Measurements from ENCODE around the gene BEST2. TPM values are rescaled to one million over a fixed set of nuclear protein-coding genes. Genes with fewer than 3 reads are reported as not detected.
"Not testable (repeated sequence)": the region's sequence is repeated elsewhere in the genome, so short reads cannot be mapped to it uniquely, and the experiment has no call there.

The BEST2 gene
- total RNA-seq, 1 experiment from 2014 or later = 0.70 TPM

DNA sequence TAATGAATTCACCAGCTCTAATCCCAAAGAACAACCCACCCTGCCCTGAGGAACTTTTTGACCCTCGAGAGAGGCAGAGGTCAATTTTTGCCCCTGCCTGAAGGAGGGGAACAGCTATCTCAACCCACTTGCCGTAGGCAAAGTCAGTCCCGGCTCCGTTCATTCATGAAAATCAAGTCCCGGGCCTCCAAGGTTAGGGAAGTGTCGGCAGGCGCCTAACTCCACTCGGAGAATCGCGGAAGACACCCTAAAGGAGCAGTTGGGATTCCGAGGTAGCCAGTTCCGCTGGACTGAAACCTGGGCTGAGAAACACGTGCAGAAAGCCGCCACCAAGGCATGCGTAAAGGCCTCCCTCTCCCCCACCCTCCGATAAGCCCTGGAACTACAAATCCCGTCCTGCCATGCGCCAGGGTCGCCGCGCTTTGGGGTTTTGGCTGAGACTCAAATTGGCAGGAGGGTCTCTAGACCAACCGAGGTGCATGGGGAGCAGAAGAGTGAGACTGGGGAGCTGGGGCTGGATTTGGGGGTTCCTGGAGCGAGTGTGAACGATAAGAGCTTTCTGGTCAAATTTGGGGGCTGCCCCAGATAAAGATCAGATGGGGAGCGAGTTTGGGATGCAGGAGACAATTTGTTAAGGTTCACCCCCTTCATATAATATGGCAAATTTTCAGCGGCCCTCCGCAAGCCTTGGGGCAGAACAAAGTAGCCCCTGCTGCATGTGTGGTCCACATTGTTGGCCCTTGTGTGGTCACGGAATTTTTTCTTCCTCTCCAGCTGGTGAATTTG lies 27.8 kb upstream of the BEST2 start, which contains the start of gene TNPO2:
TSS of gene TNPO2 (minus strand) at position 292 of the 786 bp plus-strand sequence. CDS start 2,955 bp downstream, outside the sequence.
- no TSS peak for BruUV-seq (replicated peaks)
- intact Hi-C loops (cut with micrococcal nuclease) = loop anchor here (5.0 kb wide), 1 partner anchor 68 kb away; the partner anchor contains the start of gene JUNB
- H3K36me3 Mint-ChIP-seq (ENCODE audit: insufficient read depth, unreplicated experiment) = peaks cover 51% of the 10 kb centered on the region

DNA sequence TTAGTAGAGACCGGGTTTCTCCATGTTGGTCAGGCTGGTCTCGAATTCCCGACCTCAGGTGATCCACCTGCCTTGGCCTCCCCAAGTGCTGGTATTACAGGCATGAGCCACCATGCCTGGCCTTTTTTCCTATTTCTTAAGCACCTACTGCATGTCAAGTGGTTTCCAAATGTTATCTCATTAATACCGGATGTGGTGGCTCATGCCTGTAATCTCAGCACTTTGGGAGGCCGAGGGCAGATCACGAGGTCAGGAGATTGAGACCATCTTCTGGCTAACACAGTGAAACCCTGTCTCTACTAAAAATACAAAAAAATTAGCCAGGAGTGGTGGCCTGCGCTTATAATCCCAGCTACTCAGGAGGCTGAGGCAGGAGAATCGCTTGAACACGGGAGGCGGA lies 26.0 kb upstream of the BEST2 start:
- peaks cover 14% of the 10 kb centered on the region for H3K4me1 Mint-ChIP-seq (ENCODE audit: insufficient read depth, unreplicated experiment)
- ChIA-PET POLR2A (interaction anchor here (0.6 to 3.0 kb wide), 2 partner anchors 11 to 24 kb away, joined by 3 to 8 read pairs; partner anchors contain the start of gene GET3), CTCF (interaction anchor here (0.6 to 0.7 kb wide), 2 partner anchors 16 to 252 kb away, joined by 3 read pairs; no protein-coding TSS in a partner anchor)
- DNase-seq (ENCODE audit: unreplicated experiment); H3K27ac Mint-ChIP-seq (ENCODE audit: low read depth, unreplicated experiment); H3K4me3 Mint-ChIP-seq (ENCODE audit: unreplicated experiment); intact Hi-C loops (cut with micrococcal nuclease); BruUV-seq (replicated peaks); H3K27me3 Mint-ChIP-seq (ENCODE audit: insufficient read depth, unreplicated experiment); H3K9me3 Mint-ChIP-seq (ENCODE audit: unreplicated experiment): not testable (repeated sequence)
- H3K36me3 Mint-ChIP-seq (ENCODE audit: insufficient read depth, unreplicated experiment) = peaks cover 58% of the 10 kb centered on the region

More for the DNA sequence above, 27.8 kb upstream of the BEST2 start, which contains the start of gene TNPO2:
- Mint-ChIP-seq H3K9me3 (ENCODE audit: unreplicated experiment) (no peaks in the 10 kb centered on the region), H3K4me3 (ENCODE audit: unreplicated experiment) (peak within 1 kb of the TSS; percentile 96), H3K4me1 (ENCODE audit: insufficient read depth, unreplicated experiment) (peaks cover 12% of the 10 kb centered on the region), H3K27ac (ENCODE audit: low read depth, unreplicated experiment) (peak within 1 kb of the TSS; percentile 96), H3K27me3 (ENCODE audit: insufficient read depth, unreplicated experiment) (no peaks in the 10 kb centered on the region)
- peak; percentile 72 for DNase-seq (ENCODE audit: unreplicated experiment)
- ChIA-PET CTCF (interaction anchor here (0.8 to 3.8 kb wide), 7 partner anchors 10 to 124 kb away, joined by 3 to 32 read pairs (median 4); partner anchors contain the start of genes GET3 and TRIR), POLR2A (interaction anchor here (0.7 to 6.5 kb wide), 16 partner anchors 11 to 429 kb away, joined by 3 to 235 read pairs (median 5); partner anchors contain the start of genes BEST2, DHPS, DNASE2 and FBXW9)
- TF ChIP-seq, protein P1, sequence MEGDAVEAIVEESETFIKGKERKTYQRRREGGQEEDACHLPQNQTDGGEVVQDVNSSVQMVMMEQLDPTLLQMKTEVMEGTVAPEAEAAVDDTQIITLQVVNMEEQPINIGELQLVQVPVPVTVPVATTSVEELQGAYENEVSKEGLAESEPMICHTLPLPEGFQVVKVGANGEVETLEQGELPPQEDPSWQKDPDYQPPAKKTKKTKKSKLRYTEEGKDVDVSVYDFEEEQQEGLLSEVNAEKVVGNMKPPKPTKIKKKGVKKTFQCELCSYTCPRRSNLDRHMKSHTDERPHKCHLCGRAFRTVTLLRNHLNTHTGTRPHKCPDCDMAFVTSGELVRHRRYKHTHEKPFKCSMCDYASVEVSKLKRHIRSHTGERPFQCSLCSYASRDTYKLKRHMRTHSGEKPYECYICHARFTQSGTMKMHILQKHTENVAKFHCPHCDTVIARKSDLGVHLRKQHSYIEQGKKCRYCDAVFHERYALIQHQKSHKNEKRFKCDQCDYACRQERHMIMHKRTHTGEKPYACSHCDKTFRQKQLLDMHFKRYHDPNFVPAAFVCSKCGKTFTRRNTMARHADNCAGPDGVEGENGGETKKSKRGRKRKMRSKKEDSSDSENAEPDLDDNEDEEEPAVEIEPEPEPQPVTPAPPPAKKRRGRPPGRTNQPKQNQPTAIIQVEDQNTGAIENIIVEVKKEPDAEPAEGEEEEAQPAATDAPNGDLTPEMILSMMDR (IDR thresholded peaks at IDR 0.05; ENCODE audit: unreplicated experiment) = no peak

GRCh38 chr19:12726988-12727316 lies 24.6 kb upstream of the BEST2 start:
- peak overlapping the region; percentile 16 for H3K27ac Mint-ChIP-seq (ENCODE audit: low read depth, unreplicated experiment)
- TF ChIP-seq, protein P1 (IDR thresholded peaks at IDR 0.05; ENCODE audit: unreplicated experiment) = no peak
- no peak overlapping the region for H3K4me3 Mint-ChIP-seq (ENCODE audit: unreplicated experiment)
- no peak for DNase-seq (ENCODE audit: unreplicated experiment)
- ChIA-PET CTCF (interaction anchor here (0.5 to 0.8 kb wide), 3 partner anchors 13 to 1589 kb away, joined by 3 read pairs; no protein-coding TSS in a partner anchor), POLR2A (interaction anchor here (0.5 to 3.0 kb wide), 4 partner anchors 10 to 107 kb away, joined by 3 to 8 read pairs (median 4); partner anchors contain the start of gene GET3)
- H3K9me3 Mint-ChIP-seq (ENCODE audit: unreplicated experiment) = no peaks in the 10 kb centered on the region
- H3K4me1 Mint-ChIP-seq (ENCODE audit: insufficient read depth, unreplicated experiment) = peaks cover 12% of the 10 kb centered on the region
- no TSS peak for BruUV-seq (replicated peaks)
- intact Hi-C loops (cut with micrococcal nuclease) = no loop called here
- H3K36me3 Mint-ChIP-seq (ENCODE audit: insufficient read depth, unreplicated experiment) = peaks cover 55% of the 10 kb centered on the region
- H3K27me3 Mint-ChIP-seq (ENCODE audit: insufficient read depth, unreplicated experiment) = no peaks in the 10 kb centered on the region

DNA sequence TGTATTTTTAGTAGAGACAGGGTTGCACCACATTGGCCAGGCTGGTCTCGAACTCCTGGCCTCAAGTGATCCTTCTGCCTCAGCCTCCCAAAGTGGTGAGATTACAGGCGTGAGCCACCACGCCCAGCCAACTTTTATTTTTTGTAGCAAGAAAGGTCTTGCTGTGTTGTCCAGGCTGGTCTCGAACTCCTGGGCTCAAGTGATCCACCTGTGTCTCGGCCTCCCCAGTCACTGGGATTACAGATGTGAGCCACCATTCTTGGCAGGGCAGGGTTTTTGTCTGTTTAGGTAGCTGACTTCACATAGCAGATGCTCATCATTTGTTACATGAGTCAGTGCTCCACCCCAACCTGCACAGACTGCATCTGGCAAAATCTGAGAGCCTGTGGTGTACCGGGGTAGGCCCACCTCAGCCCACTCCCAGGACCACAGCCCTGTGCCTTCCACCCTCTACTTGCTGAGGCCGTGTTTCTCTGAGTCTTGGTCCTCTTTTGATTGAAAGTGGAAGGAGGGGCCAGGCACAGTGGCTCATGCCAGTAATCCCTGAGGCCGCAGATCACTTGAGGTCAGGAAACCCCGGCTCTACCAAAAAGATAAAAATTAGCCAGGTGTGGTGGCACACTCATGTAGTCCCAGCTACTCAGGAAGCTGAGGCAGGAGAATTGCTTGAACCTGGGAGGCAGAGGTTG lies 23.7 kb upstream of the BEST2 start:
- H3K27me3 Mint-ChIP-seq (ENCODE audit: insufficient read depth, unreplicated experiment) = no peaks in the 10 kb centered on the region
- peaks cover 59% of the 10 kb centered on the region for H3K36me3 Mint-ChIP-seq (ENCODE audit: insufficient read depth, unreplicated experiment)
- CTCF ChIA-PET = interaction anchor here (0.8 to 1.2 kb wide), 4 partner anchors 10 to 51 kb away, joined by 3 to 5 read pairs (median 4); no protein-coding TSS in a partner anchor
- intact Hi-C loops (cut with micrococcal nuclease) = no loop called here
- TF ChIP-seq, protein P1 (IDR thresholded peaks at IDR 0.05; ENCODE audit: unreplicated experiment) = no peak
- DNase-seq (ENCODE audit: unreplicated experiment) = no peak
- H3K4me1 Mint-ChIP-seq (ENCODE audit: insufficient read depth, unreplicated experiment) = peaks cover 18% of the 10 kb centered on the region
- no peak overlapping the region for H3K27ac Mint-ChIP-seq (ENCODE audit: low read depth, unreplicated experiment)
- POLR2A ChIA-PET = interaction anchor here (1.5 to 3.0 kb wide), 2 partner anchors 9 to 61 kb away, joined by 3 to 8 read pairs; partner anchors contain the start of gene GET3
- H3K4me3 Mint-ChIP-seq (ENCODE audit: unreplicated experiment) = no peak overlapping the region
- no TSS peak for BruUV-seq (replicated peaks)
- no peaks in the 10 kb centered on the region for H3K9me3 Mint-ChIP-seq (ENCODE audit: unreplicated experiment)
